Stimulated activated CD4-positive, alpha-beta T cell treated with anti-CD3 and anti-CD28 coated beads, TNF-alpha, amount 100 ng/mL, for 4 hours (primary cell): ENCODE data around the gene EPHB1.

Experiments
- DNase-seq, 3 experiments: peaks; one replicate each; pipeline ENCODE4 v3.0.0-alpha.2; 2020; ENCODE audit warnings: low read depth in 3 of 3

EPHB1 gene

GRCh38 chr3:134808835-134809234 lies 13.8 kb downstream of the EPHB1 start:
- DNase-seq: no peak

- DNase-seq: no peak
Measured at GRCh38 chr3:134809427-134810051, 14.5 kb downstream of the EPHB1 start.

GRCh38 chr3:134810052-134810435 lies 15.0 kb downstream of the EPHB1 start:
- DNase-seq: no peak

- no peak for DNase-seq
Measured at GRCh38 chr3:134810850-134811249, 15.8 kb downstream of the EPHB1 start.

- no peak for DNase-seq
Measured at GRCh38 chr3:134813618-134814017, 18.6 kb downstream of the EPHB1 start.

- DNase-seq: no peak
Measured at GRCh38 chr3:134815519-134815918, 20.5 kb downstream of the EPHB1 start.

- DNase-seq: no peak
Measured at GRCh38 chr3:134816623-134817022, 21.6 kb downstream of the EPHB1 start.

- no peak for DNase-seq
Measured at GRCh38 chr3:134817297-134817696, 22.2 kb downstream of the EPHB1 start.

GRCh38 chr3:134820994-134821393 lies 25.9 kb downstream of the EPHB1 start:
- no peak for DNase-seq

GRCh38 chr3:134822090-134822489 lies 27.0 kb downstream of the EPHB1 start:
- no peak for DNase-seq

GRCh38 chr3:134823679-134824078 lies 28.6 kb downstream of the EPHB1 start:
- DNase-seq: no peak

- DNase-seq: no peak
Measured at GRCh38 chr3:134824791-134825190, 29.7 kb downstream of the EPHB1 start.

GRCh38 chr3:134827213-134827612 lies 32.2 kb downstream of the EPHB1 start:
- no peak for DNase-seq

- DNase-seq: no peak
Measured at GRCh38 chr3:134829721-134830120, 34.7 kb downstream of the EPHB1 start.

- no peak for DNase-seq
Measured at GRCh38 chr3:134832585-134832984, 37.5 kb downstream of the EPHB1 start.

- no peak for DNase-seq
Measured at GRCh38 chr3:134833453-134834163, 38.5 kb downstream of the EPHB1 start.

- DNase-seq: no peak
Measured at GRCh38 chr3:134836921-134837320, 41.9 kb downstream of the EPHB1 start.

GRCh38 chr3:134838599-134838998 lies 43.5 kb downstream of the EPHB1 start:
- DNase-seq: no peak

- DNase-seq: no peak
Measured at GRCh38 chr3:134839422-134839821, 44.4 kb downstream of the EPHB1 start.

GRCh38 chr3:134839990-134840389 lies 44.9 kb downstream of the EPHB1 start:
- DNase-seq: no peak

- DNase-seq: no peak
Measured at GRCh38 chr3:134840459-134840858, 45.4 kb downstream of the EPHB1 start.

GRCh38 chr3:134846084-134846483 lies 51.0 kb downstream of the EPHB1 start:
- DNase-seq: no peak

- no peak for DNase-seq
Measured at GRCh38 chr3:134846911-134847317, 51.9 kb downstream of the EPHB1 start.

GRCh38 chr3:134847349-134847748 lies 52.3 kb downstream of the EPHB1 start:
- no peak for DNase-seq
